Bronchial epithelial cell (primary cell): ENCODE measurements around the gene ARHGAP6. TPM values are rescaled to one million over a fixed set of nuclear protein-coding genes. Genes with fewer than 3 reads are reported as not detected.
A peak's percentile ranks its signal among the peaks of the same experiment; 100 is the strongest.
"Not testable (repeated sequence)": the region's sequence is repeated elsewhere in the genome, so short reads cannot be mapped to it uniquely, and the experiment has no call there.

ENCODE experiments used
- DNase-seq: peaks from one replicate; pipeline ENCODE4 v3.0.0-alpha.2; 2010; ENCODE audit warnings: low read depth
- FAIRE-seq: peaks from 2 replicates; lab custom pipeline; 2011; peaks lifted over from hg19 to GRCh38; lab: Jason Lieb, UNC
- H3K27me3 ChIP-seq: 2 replicates; pipeline ENCODE4 v1.5.1; 2011; ENCODE audit warnings: low read length; ENCODE audit not compliant: control insufficient read depth, insufficient read depth
- H3K36me3 ChIP-seq: 2 replicates; pipeline ENCODE4 v1.5.1; 2011; ENCODE audit warnings: low read length; ENCODE audit not compliant: control insufficient read depth, insufficient read depth
- H3K4me3 ChIP-seq: 2 replicates; pipeline ENCODE4 v1.5.1; 2011; ENCODE audit warnings: mild to moderate bottlenecking, low read depth, low read length, control low read depth
- total RNA-seq: library from RNA; depleted of rRNA; stranded (reverse); fragments of >200 nt; gene quantifications from 2 replicates; pipeline ENCODE4 v1.2.1, GENCODE V29; 2014
- TF ChIP-seq, protein P1 (sequence below): IDR thresholded peaks from 2 replicates; pipeline ENCODE4 v1.5.1; 2011; ENCODE audit warnings: mild to moderate bottlenecking, moderate library complexity, low read length, control low read depth, inconsistent platforms; ENCODE audit not compliant: insufficient read depth, severe bottlenecking

The ARHGAP6 gene
- total RNA-seq, 1 donor from 2014 or later, result under 0.01 TPM

DNA sequence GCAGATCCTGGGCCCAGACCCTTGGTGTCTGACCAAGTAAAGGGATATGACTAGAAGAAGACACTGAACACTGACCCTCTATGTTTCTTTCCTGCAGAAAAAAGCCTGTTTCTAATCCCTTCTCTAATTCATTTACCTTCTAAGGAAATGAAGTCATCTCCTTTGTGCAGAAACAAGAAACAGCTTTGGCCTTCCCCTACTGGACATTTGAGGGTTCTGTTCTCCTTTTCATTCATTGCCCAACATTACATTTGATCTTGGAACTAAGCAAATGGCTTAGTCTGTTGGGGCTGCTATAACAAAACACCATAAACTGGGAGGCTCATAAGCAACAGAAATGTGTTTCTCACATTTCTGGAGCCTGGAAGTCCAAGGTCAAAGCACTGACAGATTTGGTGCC is 534.6 kb downstream of the ARHGAP6 start:
- no peak for DNase-seq
- Histone ChIP-seq H3K36me3 (no peaks in the 10 kb centered on the region), H3K4me3 (no peak overlapping the region), H3K27me3 (no peaks in the 10 kb centered on the region)
- FAIRE-seq, result peak; percentile 7
- TF ChIP-seq, protein P1, sequence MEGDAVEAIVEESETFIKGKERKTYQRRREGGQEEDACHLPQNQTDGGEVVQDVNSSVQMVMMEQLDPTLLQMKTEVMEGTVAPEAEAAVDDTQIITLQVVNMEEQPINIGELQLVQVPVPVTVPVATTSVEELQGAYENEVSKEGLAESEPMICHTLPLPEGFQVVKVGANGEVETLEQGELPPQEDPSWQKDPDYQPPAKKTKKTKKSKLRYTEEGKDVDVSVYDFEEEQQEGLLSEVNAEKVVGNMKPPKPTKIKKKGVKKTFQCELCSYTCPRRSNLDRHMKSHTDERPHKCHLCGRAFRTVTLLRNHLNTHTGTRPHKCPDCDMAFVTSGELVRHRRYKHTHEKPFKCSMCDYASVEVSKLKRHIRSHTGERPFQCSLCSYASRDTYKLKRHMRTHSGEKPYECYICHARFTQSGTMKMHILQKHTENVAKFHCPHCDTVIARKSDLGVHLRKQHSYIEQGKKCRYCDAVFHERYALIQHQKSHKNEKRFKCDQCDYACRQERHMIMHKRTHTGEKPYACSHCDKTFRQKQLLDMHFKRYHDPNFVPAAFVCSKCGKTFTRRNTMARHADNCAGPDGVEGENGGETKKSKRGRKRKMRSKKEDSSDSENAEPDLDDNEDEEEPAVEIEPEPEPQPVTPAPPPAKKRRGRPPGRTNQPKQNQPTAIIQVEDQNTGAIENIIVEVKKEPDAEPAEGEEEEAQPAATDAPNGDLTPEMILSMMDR, result no peak

DNA sequence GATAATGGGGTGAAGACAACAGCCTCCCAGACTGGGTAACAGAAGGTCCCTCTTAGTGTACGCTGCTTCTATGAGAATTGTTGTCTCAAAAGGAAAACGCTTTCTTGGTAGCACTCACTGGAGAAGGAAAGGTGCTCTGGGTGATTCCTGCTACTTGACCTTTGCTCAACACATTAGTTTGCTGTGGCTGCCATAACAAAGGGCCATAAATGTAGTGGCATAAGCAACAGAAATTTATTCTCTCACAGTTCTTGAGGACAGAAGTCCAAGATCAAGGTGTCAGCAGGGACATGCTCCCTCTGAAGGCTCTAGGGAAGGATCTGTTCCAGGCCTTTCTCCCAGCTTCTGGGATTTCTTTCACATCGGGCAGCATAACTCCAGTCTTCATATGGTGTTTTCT is 535.6 kb downstream of the ARHGAP6 start:
- TF ChIP-seq, protein P1, result no peak
- FAIRE-seq, result no peak
- DNase-seq, result no peak
- Histone ChIP-seq H3K36me3 (no peaks in the 10 kb centered on the region), H3K27me3 (no peaks in the 10 kb centered on the region), H3K4me3 (no peak overlapping the region)

DNA sequence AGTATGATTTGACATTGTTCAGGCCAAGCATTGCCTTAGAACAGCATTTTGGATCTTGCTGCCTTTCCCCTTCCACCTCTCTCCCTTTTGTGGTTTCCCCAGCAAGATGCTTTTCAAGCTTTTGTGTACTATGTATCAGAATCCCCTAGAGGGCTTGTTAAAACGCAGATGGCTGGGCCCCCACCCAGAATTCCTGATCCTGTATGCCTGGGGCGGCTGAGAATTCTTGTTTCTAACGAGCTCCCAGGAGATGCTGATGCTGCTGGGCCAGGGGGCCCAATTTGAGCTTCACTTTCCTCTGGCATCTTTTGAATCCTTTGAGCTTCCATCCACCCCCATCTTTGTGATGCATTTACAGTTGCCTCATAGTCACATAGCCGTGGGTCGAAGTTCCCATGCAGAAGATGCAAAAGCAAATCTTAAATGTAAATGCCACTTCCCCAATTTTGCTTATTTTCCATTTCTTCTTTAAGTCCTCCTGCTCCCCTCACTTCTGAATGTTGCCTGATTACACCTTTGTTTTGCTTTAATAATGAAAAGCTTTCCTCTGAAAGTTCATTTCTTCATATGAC is 536.1 kb downstream of the ARHGAP6 start:
- no peaks in the 10 kb centered on the region for H3K36me3 ChIP-seq
- DNase-seq, result no peak
- FAIRE-seq, result no peak
- no peak overlapping the region for H3K4me3 ChIP-seq
- TF ChIP-seq, protein P1, result no peak
- no peaks in the 10 kb centered on the region for H3K27me3 ChIP-seq

DNA sequence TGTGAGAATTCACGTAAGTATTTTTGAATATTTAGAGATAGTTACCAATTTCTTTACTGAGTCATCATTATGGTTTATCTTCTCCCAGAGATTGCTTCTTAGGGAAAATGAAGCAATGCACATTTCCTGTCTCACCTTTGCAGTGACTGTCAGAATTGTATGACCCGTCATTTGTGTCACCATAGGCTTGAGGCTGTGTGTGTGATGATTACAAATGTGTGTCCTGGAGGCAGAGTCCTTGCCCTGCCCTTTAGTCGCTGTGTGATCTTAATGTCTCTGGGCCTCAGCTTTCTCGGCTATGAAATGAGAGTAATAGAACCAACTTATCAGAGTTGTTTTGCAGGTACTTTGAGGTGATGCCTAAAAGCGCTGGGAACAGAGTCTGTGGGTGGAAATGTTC is 540.7 kb downstream of the ARHGAP6 start:
- no peak for FAIRE-seq
- Histone ChIP-seq H3K36me3 (peaks cover 2% of the 10 kb centered on the region), H3K4me3 (no peak overlapping the region), H3K27me3 (no peaks in the 10 kb centered on the region)
- TF ChIP-seq, protein P1, result no peak
- DNase-seq, result no peak

DNA sequence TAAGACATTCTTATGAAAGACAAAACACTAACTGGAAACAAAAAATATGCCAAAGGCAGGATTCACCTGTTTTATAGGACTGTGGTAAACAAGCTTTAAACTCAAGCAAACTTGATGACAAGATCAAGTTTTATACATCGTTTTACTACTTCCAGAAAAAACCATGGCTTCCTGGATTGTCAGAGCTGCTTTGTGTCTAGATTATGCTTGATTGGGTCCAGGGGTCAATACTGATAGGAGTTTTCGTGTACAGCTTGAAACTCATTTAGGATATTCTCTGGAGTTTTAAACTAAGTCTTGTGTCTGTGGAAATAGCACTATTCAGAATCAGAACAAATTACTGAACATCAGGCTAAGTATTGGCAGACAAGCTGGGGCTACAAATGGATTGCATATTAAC is 541.6 kb downstream of the ARHGAP6 start:
- FAIRE-seq (no peak), DNase-seq (no peak)
- H3K4me3 ChIP-seq, result no peak overlapping the region
- no peaks in the 10 kb centered on the region for H3K27me3 ChIP-seq
- TF ChIP-seq, protein P1, result no peak
- peaks cover 2% of the 10 kb centered on the region for H3K36me3 ChIP-seq

DNA sequence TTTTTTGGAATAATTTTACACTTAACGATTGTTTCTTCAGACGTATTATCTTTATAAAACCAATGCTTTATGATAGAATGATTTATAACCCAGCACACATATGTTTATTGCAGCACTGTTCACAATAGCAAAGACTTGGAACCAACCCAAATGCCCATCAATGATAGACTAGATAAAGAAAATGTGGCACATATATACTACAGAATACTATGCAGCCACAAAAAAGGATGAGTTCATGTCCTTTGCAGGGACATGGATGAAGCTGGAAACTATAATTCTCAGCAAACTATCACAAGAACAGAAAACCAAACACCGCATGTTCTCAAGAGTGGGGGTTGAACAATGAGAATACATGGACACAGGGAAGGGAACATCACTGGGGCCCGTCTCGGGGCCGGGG is 542.6 kb downstream of the ARHGAP6 start:
- DNase-seq, H3K4me3 ChIP-seq, H3K36me3 ChIP-seq, H3K27me3 ChIP-seq, FAIRE-seq: not testable (repeated sequence)
